NCI-H460 (cell line): ENCODE data around the gene FDPS. TPM values are rescaled to one million over a fixed set of nuclear protein-coding genes. Genes with fewer than 3 reads are reported as not detected.
A peak's percentile ranks its signal among the peaks of the same experiment; 100 is the strongest.

ENCODE experiments used
- DNase-seq: peaks from one replicate; pipeline ENCODE4 v3.0.0-alpha.2; 2016; ENCODE audit warnings: low read depth; ENCODE audit errors: extremely low read depth
- polyA plus RNA-seq: library from polyadenylated mRNA; depleted of rRNA; stranded (reverse); fragments of >200 nt; gene quantifications from 2 replicates; pipeline ENCODE4 v1.2.3, GENCODE V29; 2014; cell fraction: nucleus; rRNA removed
- total RNA-seq: library from RNA; depleted of rRNA; stranded (reverse); fragments of >200 nt; shearing (Covaris generic); gene quantifications from 2 replicates; pipeline ENCODE4 v1.2.3, GENCODE V29; 2014; rRNA removed

FDPS gene
- total RNA-seq, result 124 and 142 TPM in 2 replicates
- polyA plus RNA-seq, result 253 and 294 TPM in 2 replicates

GRCh38 chr1:155308493-155309422 is at the start of gene FDPS:
TSS of gene FDPS (plus strand) at chr1:155308866. CDS start at chr1:155309790, 924 bp downstream.
- peak; percentile 100 for DNase-seq

- no peak for DNase-seq
These were observed 48.4 kb upstream of the FDPS start for GRCh38 chr1:155260276-155260675.

GRCh38 chr1:155261493-155261851 is 47.2 kb upstream of the FDPS start:
- no peak for DNase-seq

- peak; percentile 99 for DNase-seq
These were observed 46.6 kb upstream of the FDPS start, which contains the start of gene SCAMP3 for GRCh38 chr1:155261852-155262673. TSS of gene SCAMP3 (minus strand) at chr1:155262360. CDS start at chr1:155262151, 209 bp downstream.

- DNase-seq, result no peak
These were observed 45.6 kb upstream of the FDPS start for GRCh38 chr1:155263067-155263466.

- no peak for DNase-seq
These were observed 42.1 kb upstream of the FDPS start for GRCh38 chr1:155266553-155266952.

- no peak for DNase-seq
These were observed 41.3 kb upstream of the FDPS start for GRCh38 chr1:155267373-155267772.

GRCh38 chr1:155268630-155269029 is 40.0 kb upstream of the FDPS start:
- DNase-seq, result no peak

- DNase-seq, result no peak
These were observed 39.3 kb upstream of the FDPS start for GRCh38 chr1:155269381-155269780.

- DNase-seq, result no peak
These were observed 36.0 kb upstream of the FDPS start for GRCh38 chr1:155272466-155273342.

- peak; percentile 96 for DNase-seq
These were observed 35.1 kb upstream of the FDPS start, which contains the start of gene CLK2 for GRCh38 chr1:155273343-155274245. TSS of gene CLK2 (minus strand) at chr1:155273504. CDS start at chr1:155270977, 2,527 bp downstream.

- DNase-seq, result peak; percentile 98
These were observed 31.4 kb upstream of the FDPS start, which contains the start of gene HCN3 for GRCh38 chr1:155277070-155277901. TSS of gene HCN3 (plus strand) at chr1:155277463. CDS start at chr1:155277591, 128 bp downstream.

GRCh38 chr1:155277902-155278688 is 30.6 kb upstream of the FDPS start:
- DNase-seq, result peak; percentile 44

GRCh38 chr1:155278689-155279160 is 29.9 kb upstream of the FDPS start:
- no peak for DNase-seq

- DNase-seq, result no peak
These were observed 29.4 kb upstream of the FDPS start for GRCh38 chr1:155279268-155279667.

- no peak for DNase-seq
These were observed 26.1 kb upstream of the FDPS start for GRCh38 chr1:155282488-155283091.

- no peak for DNase-seq
These were observed 24.2 kb upstream of the FDPS start for GRCh38 chr1:155284476-155284875.
